ENCODE results near the gene KIN.
A peak's percentile ranks its signal among the peaks of the same experiment; 100 is the strongest.
"Not testable (repeated sequence)": the region's sequence is repeated elsewhere in the genome, so short reads cannot be mapped to it uniquely, and the experiment has no call there.

KIN gene

GRCh38 chr10:7787857-7788638 is at the start of gene KIN, which contains the start of gene ATP5F1C:
KIN (minus strand) TSS chr10:7787993; CDS start chr10:7787933, 60 bp downstream.
ATP5F1C (plus strand) TSS chr10:7788177; CDS start chr10:7788208, 31 bp downstream.
- peak; percentile 97 for DNase-seq (ENCODE audit: low spot score)

GRCh38 chr10:7836571-7836970 is 48.8 kb upstream of the KIN start:
- no peak for DNase-seq (ENCODE audit: low spot score)

- no peak for DNase-seq (ENCODE audit: low spot score)
Measured at GRCh38 chr10:7834262-7834661, 46.5 kb upstream of the KIN start.

- DNase-seq (ENCODE audit: low spot score): no peak
Measured at GRCh38 chr10:7833210-7833609, 45.4 kb upstream of the KIN start.

GRCh38 chr10:7832060-7832459 is 44.3 kb upstream of the KIN start:
- no peak for DNase-seq (ENCODE audit: low spot score)

- DNase-seq (ENCODE audit: low spot score): no peak
Measured at GRCh38 chr10:7829289-7829834, 41.6 kb upstream of the KIN start.

GRCh38 chr10:7826971-7827370 is 39.2 kb upstream of the KIN start:
- no peak for DNase-seq (ENCODE audit: low spot score)

GRCh38 chr10:7824251-7824650 is 36.5 kb upstream of the KIN start:
- no peak for DNase-seq (ENCODE audit: low spot score)

- DNase-seq (ENCODE audit: low spot score): peak; percentile 13
Measured at GRCh38 chr10:7819121-7819460, 31.3 kb upstream of the KIN start.

GRCh38 chr10:7818295-7819120 is 30.7 kb upstream of the KIN start, which contains the start of gene TAF3:
TAF3 (plus strand) TSS chr10:7818505; CDS start chr10:7818710, 205 bp downstream.
- peak; percentile 89 for DNase-seq (ENCODE audit: low spot score)

GRCh38 chr10:7817984-7818294 is 30.1 kb upstream of the KIN start:
- DNase-seq (ENCODE audit: low spot score): no peak

GRCh38 chr10:7817576-7817975 is 29.8 kb upstream of the KIN start:
- no peak for DNase-seq (ENCODE audit: low spot score)

GRCh38 chr10:7813481-7813880 is 25.7 kb upstream of the KIN start:
- DNase-seq (ENCODE audit: low spot score): no peak

GRCh38 chr10:7811743-7812142 is 23.9 kb upstream of the KIN start:
- not testable (repeated sequence) for DNase-seq (ENCODE audit: low spot score)

- DNase-seq (ENCODE audit: low spot score): no peak
Measured at GRCh38 chr10:7811000-7811399, 23.2 kb upstream of the KIN start.

GRCh38 chr10:7810443-7810842 is 22.6 kb upstream of the KIN start:
- DNase-seq (ENCODE audit: low spot score): no peak

GRCh38 chr10:7808686-7809267 is 21.0 kb upstream of the KIN start:
- DNase-seq (ENCODE audit: low spot score): no peak

GRCh38 chr10:7804741-7805140 is 16.9 kb upstream of the KIN start:
- no peak for DNase-seq (ENCODE audit: low spot score)

GRCh38 chr10:7804216-7804615 is 16.4 kb upstream of the KIN start:
- DNase-seq (ENCODE audit: low spot score): no peak

- DNase-seq (ENCODE audit: low spot score): no peak
Measured at GRCh38 chr10:7802606-7803005, 14.8 kb upstream of the KIN start.

GRCh38 chr10:7797582-7797981 is 9.8 kb upstream of the KIN start:
- DNase-seq (ENCODE audit: low spot score): no peak

GRCh38 chr10:7795605-7796004 is 7.8 kb upstream of the KIN start:
- no peak for DNase-seq (ENCODE audit: low spot score)

Measured in CD4-positive, alpha-beta T cell treated with Interleukin-15 for 4 hours (primary cell).